SK-N-SH treated with all-trans-retinoic acid at 6 μM for 48 hours (cell line): Measurements from ENCODE around the gene METTL8.

ENCODE experiments used
- CSDC2 ChIP-seq: fragments of 250-450 bp; sonication (Bioruptor Pico); IDR thresholded peaks from 2 replicates; pipeline ENCODE4 v1.5.0; 2020; ENCODE audit warnings: mild to moderate bottlenecking, moderate library complexity
- ESRRG ChIP-seq: fragments of 250-450 bp; sonication (Bioruptor Pico); IDR thresholded peaks from 2 replicates; pipeline ENCODE4 v1.6.1; 2021; ENCODE audit warnings: mild to moderate bottlenecking
- SNAI2 ChIP-seq: fragments of 250-450 bp; sonication (Bioruptor Pico); IDR thresholded peaks from 2 replicates; pipeline ENCODE4 v1.5.0; 2020; ENCODE audit warnings: mild to moderate bottlenecking, moderate library complexity
- TCF4 ChIP-seq: fragments of 250-450 bp; sonication (Bioruptor Pico); IDR thresholded peaks from 2 replicates; pipeline ENCODE4 v1.8.0; 2021; ENCODE audit warnings: mild to moderate bottlenecking, moderate library complexity, borderline replicate concordance
- ZFP3 ChIP-seq: fragments of 250-450 bp; sonication (Bioruptor Pico); IDR thresholded peaks from 2 replicates; pipeline ENCODE4 v1.5.0; 2020; ENCODE audit warnings: mild to moderate bottlenecking, moderate library complexity
- ZFP30 ChIP-seq: fragments of 450-650 bp; formaldehyde crosslinking; IDR thresholded peaks from 2 replicates; pipeline ENCODE4 v1.5.0; 2022; ENCODE audit warnings: mild to moderate bottlenecking, moderate library complexity
- ZNF565 ChIP-seq: fragments of 450-650 bp; formaldehyde crosslinking; conservative IDR thresholded peaks from 2 replicates; pipeline ENCODE4 v1.5.0; 2020; ENCODE audit warnings: low read depth, mild to moderate bottlenecking, moderate library complexity
- TF ChIP-seq, protein P1 (sequence below): fragments of 250-450 bp; sonication (Bioruptor Pico); IDR thresholded peaks from 2 replicates; pipeline ENCODE4 v1.5.1; 2021; ENCODE audit warnings: mild to moderate bottlenecking, moderate library complexity

DNA sequence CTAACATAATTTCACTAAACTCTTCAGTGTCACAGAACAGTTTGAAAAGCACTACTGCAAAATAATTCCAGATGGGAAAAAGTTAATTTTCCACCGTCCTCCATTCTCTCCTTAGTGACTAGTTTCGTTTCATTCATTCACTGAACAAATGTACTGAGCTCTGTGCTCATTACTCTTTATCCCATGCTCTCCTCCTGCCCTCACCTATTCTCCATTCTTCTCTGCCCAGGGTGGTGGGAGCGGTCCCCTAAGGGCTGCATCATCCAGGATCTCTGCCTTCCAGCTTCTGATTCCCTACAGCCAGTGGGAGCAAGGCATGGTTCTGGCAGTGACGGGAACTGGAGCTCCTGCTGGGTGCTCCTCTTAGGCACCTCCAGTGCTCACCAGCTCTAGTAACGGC, 139.2 kb downstream of the METTL8 start:
- TF ChIP-seq SNAI2 (CRISPR knock-in tag), result no peak
- no peak for TF ChIP-seq ESRRG (CRISPR knock-in tag)
- TF ChIP-seq ZFP30 (CRISPR knock-in tag), result no peak
- TF ChIP-seq ZFP3 (CRISPR knock-in tag), result no peak
- no peak for TF ChIP-seq ZNF565 (CRISPR knock-in tag)
- TF ChIP-seq, protein P1, sequence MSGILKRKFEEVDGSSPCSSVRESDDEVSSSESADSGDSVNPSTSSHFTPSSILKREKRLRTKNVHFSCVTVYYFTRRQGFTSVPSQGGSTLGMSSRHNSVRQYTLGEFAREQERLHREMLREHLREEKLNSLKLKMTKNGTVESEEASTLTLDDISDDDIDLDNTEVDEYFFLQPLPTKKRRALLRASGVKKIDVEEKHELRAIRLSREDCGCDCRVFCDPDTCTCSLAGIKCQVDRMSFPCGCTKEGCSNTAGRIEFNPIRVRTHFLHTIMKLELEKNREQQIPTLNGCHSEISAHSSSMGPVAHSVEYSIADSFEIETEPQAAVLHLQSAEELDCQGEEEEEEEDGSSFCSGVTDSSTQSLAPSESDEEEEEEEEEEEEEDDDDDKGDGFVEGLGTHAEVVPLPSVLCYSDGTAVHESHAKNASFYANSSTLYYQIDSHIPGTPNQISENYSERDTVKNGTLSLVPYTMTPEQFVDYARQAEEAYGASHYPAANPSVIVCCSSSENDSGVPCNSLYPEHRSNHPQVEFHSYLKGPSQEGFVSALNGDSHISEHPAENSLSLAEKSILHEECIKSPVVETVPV (CRISPR knock-in tag), result no peak
- TF ChIP-seq CSDC2 (CRISPR knock-in tag), result no peak
- TF ChIP-seq TCF4 (CRISPR knock-in tag), result no peak
